22Rv1 (cell line): ENCODE results near the gene OR1N2.
"Not testable (repeated sequence)": the region's sequence is repeated elsewhere in the genome, so short reads cannot be mapped to it uniquely, and the experiment has no call there.

Experiments
- H3K27ac ChIP-seq: fragments of 450-650 bp; 2 replicates; pipeline ENCODE4 v1.5.1; 2017
- ZFX ChIP-seq: fragments of 450-650 bp; IDR thresholded peaks from 2 replicates; pipeline ENCODE4 v1.6.1; 2017; ENCODE audit warnings: antibody characterized with exemption, borderline replicate concordance
- TF ChIP-seq, protein P1 (sequence below): fragments of 450-650 bp; IDR thresholded peaks from 2 replicates; pipeline ENCODE4 v1.5.1; 2017; ENCODE audit warnings: mild to moderate bottlenecking

Gene OR1N2

DNA sequence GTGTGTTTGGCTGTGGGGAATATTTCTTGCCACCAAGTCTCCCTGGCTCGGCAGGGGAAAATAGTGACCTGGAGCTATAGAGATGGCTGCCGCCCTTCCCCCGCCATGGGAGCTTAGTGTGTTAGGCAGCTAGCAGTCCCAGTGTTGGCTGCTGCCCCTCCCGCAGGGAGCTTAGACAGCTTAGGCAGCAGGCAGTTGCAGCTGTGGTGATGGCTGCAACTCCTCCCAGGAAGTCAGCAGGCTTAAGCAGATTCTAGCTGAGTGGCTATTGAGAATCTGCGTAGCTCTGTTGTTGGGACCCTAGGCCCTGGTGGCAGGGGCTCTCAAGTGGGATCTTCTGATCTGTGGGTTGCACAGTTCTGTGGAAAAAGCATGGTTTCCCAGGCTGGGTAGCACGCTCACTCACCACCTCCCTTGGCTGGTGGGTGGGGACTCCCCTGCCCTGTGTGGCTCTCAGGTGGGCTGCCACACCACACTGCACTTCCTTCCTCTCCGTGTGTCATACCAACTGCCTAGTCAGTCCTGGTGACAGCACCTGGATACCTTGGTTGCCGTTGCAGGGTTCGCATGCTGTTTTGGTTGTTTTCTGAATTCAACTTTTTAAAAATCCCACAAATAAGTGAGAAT, 9.3 kb downstream of the OR1N2 start:
- H3K27ac ChIP-seq, result no peak overlapping the region
- TF ChIP-seq, protein P1, sequence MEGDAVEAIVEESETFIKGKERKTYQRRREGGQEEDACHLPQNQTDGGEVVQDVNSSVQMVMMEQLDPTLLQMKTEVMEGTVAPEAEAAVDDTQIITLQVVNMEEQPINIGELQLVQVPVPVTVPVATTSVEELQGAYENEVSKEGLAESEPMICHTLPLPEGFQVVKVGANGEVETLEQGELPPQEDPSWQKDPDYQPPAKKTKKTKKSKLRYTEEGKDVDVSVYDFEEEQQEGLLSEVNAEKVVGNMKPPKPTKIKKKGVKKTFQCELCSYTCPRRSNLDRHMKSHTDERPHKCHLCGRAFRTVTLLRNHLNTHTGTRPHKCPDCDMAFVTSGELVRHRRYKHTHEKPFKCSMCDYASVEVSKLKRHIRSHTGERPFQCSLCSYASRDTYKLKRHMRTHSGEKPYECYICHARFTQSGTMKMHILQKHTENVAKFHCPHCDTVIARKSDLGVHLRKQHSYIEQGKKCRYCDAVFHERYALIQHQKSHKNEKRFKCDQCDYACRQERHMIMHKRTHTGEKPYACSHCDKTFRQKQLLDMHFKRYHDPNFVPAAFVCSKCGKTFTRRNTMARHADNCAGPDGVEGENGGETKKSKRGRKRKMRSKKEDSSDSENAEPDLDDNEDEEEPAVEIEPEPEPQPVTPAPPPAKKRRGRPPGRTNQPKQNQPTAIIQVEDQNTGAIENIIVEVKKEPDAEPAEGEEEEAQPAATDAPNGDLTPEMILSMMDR, result no peak
- TF ChIP-seq ZFX, result no peak

DNA sequence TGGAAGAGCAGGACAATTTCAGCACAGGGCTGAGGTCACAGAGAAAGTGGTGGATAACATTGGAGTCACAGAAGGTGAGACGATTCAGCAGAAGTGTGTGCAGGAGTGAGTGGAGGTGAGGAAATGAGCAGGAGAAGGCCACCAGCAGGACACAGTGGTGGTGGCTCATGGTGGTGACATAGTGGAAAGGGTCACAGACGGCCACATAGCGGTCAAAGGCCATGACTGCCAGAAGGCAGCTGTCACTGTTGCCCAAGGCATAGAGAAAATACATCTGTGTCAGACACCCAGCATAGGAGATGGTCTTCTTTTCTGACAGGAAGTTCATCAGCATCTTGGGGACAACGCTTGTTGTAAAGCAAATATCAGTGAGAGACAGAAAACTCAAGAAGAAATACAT, 15.0 kb downstream of the OR1N2 start:
- no peak overlapping the region for H3K27ac ChIP-seq
- no peak for TF ChIP-seq ZFX
- TF ChIP-seq, protein P1, result no peak

DNA sequence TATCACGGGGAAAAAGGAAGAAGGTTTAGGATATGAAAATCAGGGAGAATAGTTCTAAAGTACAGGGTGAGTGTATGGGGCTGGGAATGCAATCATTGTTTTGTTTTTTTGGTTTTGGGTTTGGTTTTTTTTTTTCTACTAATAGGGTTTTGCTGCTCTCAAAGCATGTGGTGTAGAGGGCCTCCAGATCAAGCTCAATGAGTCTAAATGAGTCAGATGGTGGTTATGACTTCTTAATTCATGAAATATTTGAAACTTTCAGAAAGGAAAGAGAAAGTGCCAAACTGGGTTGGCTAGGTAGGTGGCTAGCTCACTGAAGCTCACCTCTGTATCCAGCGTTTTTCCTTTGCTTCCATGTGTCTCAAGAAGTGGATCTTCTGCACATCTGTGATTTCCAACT, 19.5 kb downstream of the OR1N2 start:
- TF ChIP-seq, protein P1, result no peak
- TF ChIP-seq ZFX, result no peak
- H3K27ac ChIP-seq, result no peak overlapping the region

DNA sequence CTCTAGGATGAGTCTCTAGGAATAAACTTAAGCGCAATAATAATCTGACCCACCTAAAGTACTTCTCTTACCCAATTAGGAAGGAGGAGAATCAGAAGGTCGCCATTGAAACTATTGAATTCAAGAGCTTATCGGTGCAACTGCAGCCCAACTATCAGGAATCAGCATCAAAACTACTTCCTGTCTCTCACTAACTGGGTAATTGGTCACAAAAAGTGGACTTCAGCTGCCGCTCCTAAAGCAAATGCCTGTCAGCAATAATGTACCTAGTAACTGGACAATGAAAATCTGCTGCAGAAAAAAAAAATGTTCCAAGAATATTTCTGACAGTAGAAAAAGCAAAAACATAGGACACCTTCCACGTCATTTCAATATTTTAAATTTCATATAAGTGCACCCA, 27.0 kb downstream of the OR1N2 start:
- TF ChIP-seq, protein P1, result no peak
- no peak for TF ChIP-seq ZFX
- no peak overlapping the region for H3K27ac ChIP-seq

DNA sequence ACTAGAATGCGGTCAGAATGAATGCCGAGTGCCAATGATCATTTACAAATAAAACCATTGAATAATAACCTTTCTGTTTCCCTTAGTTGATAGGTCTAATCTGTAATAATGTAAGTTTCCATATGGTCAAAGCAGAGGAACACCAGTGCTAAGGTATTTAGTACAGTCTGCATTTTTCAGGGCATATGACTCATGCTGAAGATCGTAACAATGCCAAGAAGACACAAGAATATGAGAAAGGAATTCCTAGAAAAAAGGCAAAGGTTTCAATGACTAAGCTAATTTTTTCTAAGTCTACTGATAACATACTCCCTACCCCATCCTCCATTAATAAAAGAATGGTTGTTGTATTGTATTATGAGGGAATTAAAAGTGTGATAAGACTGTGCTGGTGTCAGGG, 27.4 kb downstream of the OR1N2 start:
- no peak overlapping the region for H3K27ac ChIP-seq
- TF ChIP-seq, protein P1, result no peak
- no peak for TF ChIP-seq ZFX

DNA sequence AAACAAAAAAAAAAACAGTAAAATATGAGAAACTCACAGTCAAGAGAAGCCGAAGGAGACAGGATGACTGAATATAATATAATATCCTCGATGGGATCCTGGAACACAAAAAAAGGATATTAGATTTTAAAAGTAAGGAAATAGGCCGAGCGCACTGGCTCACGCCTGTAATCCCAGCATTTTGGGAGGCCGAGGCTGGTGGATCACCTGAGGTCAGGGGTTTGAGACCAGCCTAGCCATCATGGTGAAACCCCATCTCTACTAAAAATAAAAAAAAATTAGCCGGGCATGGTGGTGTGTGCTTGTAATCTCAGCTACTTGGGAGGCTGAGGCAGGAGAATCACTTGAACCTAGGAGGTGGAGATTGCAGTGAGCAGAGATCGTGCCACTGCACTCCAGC, 30.4 kb downstream of the OR1N2 start, which contains the start of gene OR1L8:
Gene OR1L8, minus strand, starts transcription at position 101 of the 400 bp plus-strand sequence. CDS start 14,907 bp downstream, outside the sequence.
- not testable (repeated sequence) for H3K27ac ChIP-seq
